ENCODE results near the gene PBX3.

DNA sequence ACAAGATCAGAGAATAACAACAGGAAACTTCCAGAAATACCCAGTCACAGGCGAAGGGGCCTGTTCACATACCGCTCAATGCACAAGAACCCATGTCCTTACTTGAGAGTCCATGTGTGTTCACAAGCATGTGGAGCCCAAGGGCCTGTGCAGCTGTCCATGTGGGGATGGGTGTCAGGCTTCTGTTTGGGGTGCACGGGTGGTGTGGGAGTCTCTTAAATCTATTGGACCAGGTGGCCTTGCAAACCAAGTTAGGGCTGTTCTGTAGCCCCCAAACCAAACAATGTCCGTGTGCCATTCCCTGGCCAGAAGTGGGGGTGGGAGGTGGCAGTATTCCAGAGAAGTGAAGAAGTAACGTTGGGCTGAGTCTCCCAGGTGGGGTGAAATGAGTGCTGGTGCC lies 222.3 kb downstream of the PBX3 start:
- TF ChIP-seq, protein P1, sequence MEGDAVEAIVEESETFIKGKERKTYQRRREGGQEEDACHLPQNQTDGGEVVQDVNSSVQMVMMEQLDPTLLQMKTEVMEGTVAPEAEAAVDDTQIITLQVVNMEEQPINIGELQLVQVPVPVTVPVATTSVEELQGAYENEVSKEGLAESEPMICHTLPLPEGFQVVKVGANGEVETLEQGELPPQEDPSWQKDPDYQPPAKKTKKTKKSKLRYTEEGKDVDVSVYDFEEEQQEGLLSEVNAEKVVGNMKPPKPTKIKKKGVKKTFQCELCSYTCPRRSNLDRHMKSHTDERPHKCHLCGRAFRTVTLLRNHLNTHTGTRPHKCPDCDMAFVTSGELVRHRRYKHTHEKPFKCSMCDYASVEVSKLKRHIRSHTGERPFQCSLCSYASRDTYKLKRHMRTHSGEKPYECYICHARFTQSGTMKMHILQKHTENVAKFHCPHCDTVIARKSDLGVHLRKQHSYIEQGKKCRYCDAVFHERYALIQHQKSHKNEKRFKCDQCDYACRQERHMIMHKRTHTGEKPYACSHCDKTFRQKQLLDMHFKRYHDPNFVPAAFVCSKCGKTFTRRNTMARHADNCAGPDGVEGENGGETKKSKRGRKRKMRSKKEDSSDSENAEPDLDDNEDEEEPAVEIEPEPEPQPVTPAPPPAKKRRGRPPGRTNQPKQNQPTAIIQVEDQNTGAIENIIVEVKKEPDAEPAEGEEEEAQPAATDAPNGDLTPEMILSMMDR (IDR thresholded peaks at IDR 0.05): no peak
- no peak for TF ChIP-seq POLR2A (IDR thresholded peaks at IDR 0.05)
